Measurements from ENCODE around the gene DSG4. TPM values are rescaled to one million over a fixed set of nuclear protein-coding genes. Genes with fewer than 3 reads are reported as not detected.

The DSG4 gene
- total RNA-seq, 2 experiments from 2014 or later, result not detected

DNA sequence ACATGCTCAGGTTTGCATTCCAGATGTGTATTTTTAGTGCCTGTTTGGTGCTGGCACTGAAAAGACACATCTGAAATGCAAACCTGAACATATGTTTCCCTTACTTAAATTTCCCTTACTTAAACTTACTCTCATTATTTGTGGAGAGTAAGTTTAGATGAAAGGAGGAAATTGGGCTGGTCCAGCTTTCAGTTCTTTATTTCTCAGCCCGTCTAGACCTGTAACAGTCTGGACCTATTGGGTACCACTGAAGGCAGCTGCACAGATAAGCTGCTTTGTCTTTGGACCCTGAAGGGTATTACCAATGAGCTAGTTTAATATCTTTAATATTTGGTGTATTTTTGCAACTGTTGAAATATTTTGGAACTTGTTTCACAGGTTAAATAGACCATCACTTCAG is 54.0 kb downstream of the DSG4 start:
- Histone ChIP-seq H3K4me3 (ENCODE audit: low read depth, low read length, poor library complexity, severe bottlenecking) (no peak overlapping the region), H3K9me2 (ENCODE audit: insufficient read depth, low read length) (no peaks in the 10 kb centered on the region), H3K4me2 (ENCODE audit: low read length) (no peak overlapping the region), H3K4me1 (ENCODE audit: insufficient read depth, low read length, poor library complexity, severe bottlenecking) (no peaks in the 10 kb centered on the region), H3K79me2 (ENCODE audit: insufficient read depth, low read depth, low read length) (no peaks in the 10 kb centered on the region), H4K20me1 (ENCODE audit: insufficient read depth, low read length) (no peaks in the 10 kb centered on the region), H3K27ac (ENCODE audit: low read depth, low read length, poor library complexity, severe bottlenecking) (no peak overlapping the region), H3K9me3 (ENCODE audit: low read length) (no peaks in the 10 kb centered on the region), H3K36me3 (ENCODE audit: insufficient read depth, low read length) (no peaks in the 10 kb centered on the region), H2AFZ (ENCODE audit: low read length) (no peak overlapping the region)
- TF ChIP-seq, protein P1, sequence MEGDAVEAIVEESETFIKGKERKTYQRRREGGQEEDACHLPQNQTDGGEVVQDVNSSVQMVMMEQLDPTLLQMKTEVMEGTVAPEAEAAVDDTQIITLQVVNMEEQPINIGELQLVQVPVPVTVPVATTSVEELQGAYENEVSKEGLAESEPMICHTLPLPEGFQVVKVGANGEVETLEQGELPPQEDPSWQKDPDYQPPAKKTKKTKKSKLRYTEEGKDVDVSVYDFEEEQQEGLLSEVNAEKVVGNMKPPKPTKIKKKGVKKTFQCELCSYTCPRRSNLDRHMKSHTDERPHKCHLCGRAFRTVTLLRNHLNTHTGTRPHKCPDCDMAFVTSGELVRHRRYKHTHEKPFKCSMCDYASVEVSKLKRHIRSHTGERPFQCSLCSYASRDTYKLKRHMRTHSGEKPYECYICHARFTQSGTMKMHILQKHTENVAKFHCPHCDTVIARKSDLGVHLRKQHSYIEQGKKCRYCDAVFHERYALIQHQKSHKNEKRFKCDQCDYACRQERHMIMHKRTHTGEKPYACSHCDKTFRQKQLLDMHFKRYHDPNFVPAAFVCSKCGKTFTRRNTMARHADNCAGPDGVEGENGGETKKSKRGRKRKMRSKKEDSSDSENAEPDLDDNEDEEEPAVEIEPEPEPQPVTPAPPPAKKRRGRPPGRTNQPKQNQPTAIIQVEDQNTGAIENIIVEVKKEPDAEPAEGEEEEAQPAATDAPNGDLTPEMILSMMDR (conservative IDR thresholded peaks at IDR 0.05; ENCODE audit: low read length), result no peak
- no peak for TF ChIP-seq EZH2phosphoT487 (IDR thresholded peaks at IDR 0.05; ENCODE audit: borderline replicate concordance, low read depth, low read length)
- BruUV-seq (replicated peaks), result no TSS peak
- ChIA-PET CTCF (ENCODE audit: unreplicated experiment) (no interaction called here), POLR2A (no interaction called here)
- intact Hi-C loops (cut with micrococcal nuclease; ENCODE audit: unreplicated experiment), result no loop called here
- DNase-seq (ENCODE audit: low spot score), result no peak

DNA sequence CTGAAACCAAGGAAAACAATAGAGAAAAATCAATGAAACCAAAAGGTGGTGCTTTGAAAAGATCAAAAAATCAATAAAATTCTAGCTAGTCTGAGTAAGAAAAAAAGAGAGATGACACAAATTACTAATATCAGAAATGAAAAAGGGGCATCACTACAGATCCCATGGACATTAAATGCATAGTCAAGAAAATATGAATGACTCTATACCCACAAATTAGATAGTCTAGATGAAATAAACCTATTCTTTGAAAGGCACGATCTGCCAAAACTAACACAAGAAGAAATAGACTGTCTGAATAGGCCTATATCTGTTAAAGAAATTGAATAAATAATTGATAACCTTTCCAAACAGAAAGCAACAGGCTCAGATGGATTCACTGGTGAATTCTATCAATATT is 55.7 kb downstream of the DSG4 start:
- intact Hi-C loops (cut with micrococcal nuclease; ENCODE audit: unreplicated experiment), result no loop called here
- no peak overlapping the region for H2AFZ ChIP-seq (ENCODE audit: low read length)
- no TSS peak for BruUV-seq (replicated peaks)

DNA sequence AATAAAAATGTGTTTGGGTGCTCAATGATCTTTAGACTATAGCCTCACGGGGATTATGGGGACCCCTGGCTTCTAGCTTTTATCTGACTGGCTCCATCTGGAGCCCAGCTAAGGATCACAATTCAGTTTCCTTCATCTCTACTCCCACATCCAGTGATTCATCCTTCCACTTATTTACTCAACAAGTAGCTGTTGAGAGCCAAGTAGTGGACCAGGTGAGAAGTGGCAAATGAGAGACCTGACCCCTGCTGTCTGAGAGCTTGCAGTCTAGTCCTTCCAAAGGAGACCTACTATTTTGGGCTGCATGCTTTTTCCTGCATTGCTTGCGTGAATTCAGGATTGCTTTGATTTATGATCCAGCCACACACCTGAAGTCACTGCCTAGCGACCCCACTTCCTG is 60.2 kb downstream of the DSG4 start:
- Histone ChIP-seq H3K4me3 (ENCODE audit: low read depth, low read length, poor library complexity, severe bottlenecking) (no peak overlapping the region), H3K79me2 (ENCODE audit: insufficient read depth, low read depth, low read length) (no peaks in the 10 kb centered on the region), H3K36me3 (ENCODE audit: insufficient read depth, low read length) (no peaks in the 10 kb centered on the region), H3K9me3 (ENCODE audit: low read length) (no peaks in the 10 kb centered on the region), H4K20me1 (ENCODE audit: insufficient read depth, low read length) (no peaks in the 10 kb centered on the region), H3K9me2 (ENCODE audit: insufficient read depth, low read length) (no peaks in the 10 kb centered on the region), H2AFZ (ENCODE audit: low read length) (no peak overlapping the region), H3K27ac (ENCODE audit: low read depth, low read length, poor library complexity, severe bottlenecking) (no peak overlapping the region), H3K4me1 (ENCODE audit: insufficient read depth, low read length, poor library complexity, severe bottlenecking) (no peaks in the 10 kb centered on the region), H3K4me2 (ENCODE audit: low read length) (no peak overlapping the region)
- ChIA-PET POLR2A (no interaction called here), CTCF (ENCODE audit: unreplicated experiment) (no interaction called here)
- TF ChIP-seq, protein P1 (conservative IDR thresholded peaks at IDR 0.05; ENCODE audit: low read length), result no peak
- TF ChIP-seq EZH2phosphoT487 (IDR thresholded peaks at IDR 0.05; ENCODE audit: borderline replicate concordance, low read depth, low read length), result no peak
- no peak for DNase-seq (ENCODE audit: low spot score)
- no TSS peak for BruUV-seq (replicated peaks)
- intact Hi-C loops (cut with micrococcal nuclease; ENCODE audit: unreplicated experiment), result no loop called here

More for the DNA sequence above, 55.7 kb downstream of the DSG4 start:
- ChIA-PET POLR2A (no interaction called here), CTCF (ENCODE audit: unreplicated experiment) (no interaction called here)
- no peak overlapping the region for H3K4me2 ChIP-seq (ENCODE audit: low read length)
- no peaks in the 10 kb centered on the region for H4K20me1 ChIP-seq (ENCODE audit: insufficient read depth, low read length)
- no peak for DNase-seq (ENCODE audit: low spot score)
- no peaks in the 10 kb centered on the region for H3K9me2 ChIP-seq (ENCODE audit: insufficient read depth, low read length)
- H3K9me3 ChIP-seq (ENCODE audit: low read length), result no peaks in the 10 kb centered on the region
- no peaks in the 10 kb centered on the region for H3K36me3 ChIP-seq (ENCODE audit: insufficient read depth, low read length)
- H3K27ac ChIP-seq (ENCODE audit: low read depth, low read length, poor library complexity, severe bottlenecking), result no peak overlapping the region
- TF ChIP-seq, protein P1 (conservative IDR thresholded peaks at IDR 0.05; ENCODE audit: low read length), result no peak
- TF ChIP-seq EZH2phosphoT487 (IDR thresholded peaks at IDR 0.05; ENCODE audit: borderline replicate concordance, low read depth, low read length), result no peak
- no peaks in the 10 kb centered on the region for H3K79me2 ChIP-seq (ENCODE audit: insufficient read depth, low read depth, low read length)
- H3K4me3 ChIP-seq (ENCODE audit: low read depth, low read length, poor library complexity, severe bottlenecking), result no peak overlapping the region
- H3K4me1 ChIP-seq (ENCODE audit: insufficient read depth, low read length, poor library complexity, severe bottlenecking), result no peaks in the 10 kb centered on the region

Measured in OCI-LY7 (cell line).